NCI-H2107 (cell line): ENCODE data around the gene XRN2.
"Not testable (repeated sequence)": the region's sequence is repeated elsewhere in the genome, so short reads cannot be mapped to it uniquely, and the experiment has no call there.

Experiments
- DNase-seq: peaks from one replicate; lab custom pipeline; 2025; lab: John Stamatoyannopoulos, UW

The XRN2 gene

DNA sequence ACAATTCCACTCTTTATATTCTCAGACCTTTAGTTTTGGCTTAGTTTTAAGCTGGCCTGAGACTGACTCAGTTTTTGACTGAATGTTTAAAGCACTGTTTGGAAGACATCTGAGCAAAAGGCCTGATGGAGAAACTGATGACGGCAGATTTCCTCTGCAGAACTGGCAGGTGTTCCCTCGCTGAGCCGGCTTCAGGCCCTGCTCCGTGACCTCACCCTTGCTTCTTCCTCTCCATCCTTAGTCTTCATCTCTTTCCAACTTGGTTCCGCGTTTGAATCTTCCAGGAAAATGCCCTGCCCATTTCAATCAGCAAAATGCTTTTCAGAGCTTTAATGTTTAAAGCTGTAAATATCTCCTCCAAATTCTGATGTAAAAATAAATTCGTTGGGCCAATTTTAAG is 87.6 kb downstream of the XRN2 start:
- DNase-seq, result no peak

GRCh38 chr20:21391185-21391971 is 88.2 kb downstream of the XRN2 start:
- no peak for DNase-seq

DNA sequence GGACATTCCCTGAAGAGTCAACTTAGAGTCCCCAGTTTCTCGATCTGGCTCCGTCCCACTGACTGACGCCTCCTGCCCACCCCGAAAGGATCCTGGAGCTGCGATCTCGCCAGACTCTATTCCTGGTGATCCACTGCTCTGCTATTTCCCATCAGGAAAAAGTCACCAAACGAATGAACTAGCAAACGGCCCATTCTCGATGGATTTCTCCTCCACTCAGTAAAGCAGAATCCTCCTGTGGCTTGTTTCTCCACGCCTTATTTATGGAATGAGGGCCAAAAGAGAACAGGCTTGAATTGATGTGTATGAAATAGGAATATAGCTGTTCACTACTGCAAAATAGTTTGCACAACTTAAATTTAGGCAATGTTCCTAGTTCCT is 88.8 kb downstream of the XRN2 start:
- DNase-seq, result no peak

DNA sequence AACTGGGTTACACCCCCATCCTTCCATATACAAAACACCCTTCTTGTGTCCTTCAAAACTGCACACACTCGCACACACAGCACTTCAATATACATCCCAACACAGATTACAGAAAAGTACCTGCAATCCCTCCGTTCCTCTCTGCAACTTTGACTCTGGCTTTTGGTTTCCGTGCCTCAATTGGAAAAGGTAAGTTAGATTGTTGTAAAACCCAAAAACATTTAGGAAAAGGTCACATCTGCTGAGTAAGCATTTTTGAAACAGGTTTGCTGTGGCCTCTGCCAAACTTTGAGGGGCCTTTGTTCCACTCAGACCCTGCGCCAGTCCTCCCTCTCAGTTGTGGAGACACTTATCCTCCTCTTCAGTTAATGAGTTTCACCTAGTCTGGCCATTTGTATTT is 90.0 kb downstream of the XRN2 start:
- DNase-seq, result no peak

DNA sequence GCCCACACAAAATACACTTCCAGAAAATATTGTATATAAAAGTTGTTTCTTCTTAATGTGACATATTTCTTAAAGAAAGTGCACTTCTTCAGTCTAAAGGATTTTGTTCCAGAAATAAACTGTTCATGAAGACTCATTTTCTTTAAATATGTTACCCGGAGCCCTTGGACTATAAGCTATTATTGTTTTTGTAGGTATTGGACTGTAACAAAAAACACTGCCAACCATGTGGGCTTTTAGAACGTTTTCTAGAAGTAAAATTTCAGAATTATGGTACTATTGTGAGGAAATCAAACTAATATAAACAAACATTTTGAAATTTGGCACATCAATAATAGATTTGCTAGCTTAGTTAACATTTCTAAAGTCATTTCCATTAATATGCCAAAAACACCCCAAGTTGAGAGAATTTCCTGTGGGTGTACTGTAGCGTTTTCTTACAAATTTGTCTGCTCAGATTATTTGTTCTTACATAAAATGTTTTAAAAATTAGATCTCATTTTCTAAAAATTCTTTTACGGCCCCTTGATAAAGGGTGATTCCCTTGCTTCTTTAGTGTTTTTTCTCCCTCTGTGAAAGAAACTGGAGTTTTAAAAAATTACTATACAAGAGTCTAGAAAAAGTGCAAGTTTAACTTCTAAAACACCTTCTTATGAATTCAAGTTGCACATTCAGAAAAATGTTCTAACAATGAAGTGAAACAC is 90.8 kb downstream of the XRN2 start:
- no peak for DNase-seq

DNA sequence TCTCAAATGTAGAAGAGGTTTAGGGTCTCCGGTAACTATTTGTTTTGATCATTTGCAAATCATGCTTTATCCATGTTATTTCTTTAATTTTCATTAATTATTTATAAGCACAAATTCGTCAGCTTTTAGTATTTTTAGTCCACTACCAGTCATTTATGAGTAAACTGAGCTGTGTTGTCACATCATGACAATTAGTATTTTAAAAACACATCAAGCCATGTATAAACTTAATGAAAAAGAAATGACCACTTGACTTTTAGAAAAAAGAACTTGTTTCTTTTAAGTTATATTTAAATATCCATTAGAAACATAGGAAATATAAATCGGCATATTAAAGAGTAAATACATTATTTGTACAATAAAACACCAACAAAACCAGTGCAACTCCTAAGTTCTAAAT is 91.4 kb downstream of the XRN2 start:
- no peak for DNase-seq

- no peak for DNase-seq
Observed at GRCh38 chr20:21395051-21395665, 92.0 kb downstream of the XRN2 start.

DNA sequence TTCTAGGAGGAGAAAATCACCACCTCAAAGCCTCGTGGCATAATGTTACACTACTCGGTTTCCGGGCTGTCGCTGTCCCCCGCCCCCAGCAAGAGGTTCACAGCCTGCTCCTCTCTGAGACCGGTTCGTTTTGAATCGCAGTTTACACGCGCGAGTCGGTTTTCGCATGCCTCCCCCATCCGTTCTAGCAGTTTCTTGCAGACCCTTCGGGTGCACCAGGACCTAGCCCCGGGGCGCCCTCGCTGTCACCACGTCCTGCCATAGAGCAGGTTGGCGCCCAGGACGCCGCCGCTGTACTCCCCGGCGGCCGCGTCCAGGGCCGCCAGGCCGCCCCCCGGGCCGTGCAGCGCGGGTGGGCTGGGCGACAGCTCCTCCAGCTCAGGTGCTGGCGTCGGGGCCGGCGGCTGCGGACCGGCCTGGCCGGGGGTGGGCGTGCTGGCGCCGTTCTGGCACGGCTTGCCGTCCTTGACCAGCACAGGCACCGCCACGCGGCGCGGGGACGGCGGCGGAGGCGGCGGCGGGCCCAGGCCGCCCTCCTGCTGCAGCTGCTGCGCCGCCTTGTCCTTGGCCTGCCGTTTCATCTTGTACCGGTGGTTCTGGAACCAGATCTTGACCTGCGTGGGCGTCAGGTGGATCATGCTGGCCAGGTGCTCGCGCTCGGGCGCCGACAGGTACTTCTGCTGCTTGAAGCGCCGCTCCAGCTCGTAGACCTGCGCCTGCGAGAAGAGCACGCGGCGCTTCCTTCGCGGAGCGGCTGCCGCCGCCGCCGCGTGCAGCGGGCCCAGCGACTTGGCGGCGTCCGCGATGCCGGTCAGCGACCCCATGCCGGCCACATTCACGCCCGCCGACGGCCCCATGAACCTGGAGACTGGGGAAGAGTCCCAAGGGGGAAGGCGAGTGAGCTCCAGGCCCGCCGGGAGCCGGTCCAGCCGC is 92.8 kb downstream of the XRN2 start:
- no peak for DNase-seq

- no peak for DNase-seq
Observed at GRCh38 chr20:21396599-21397340, 93.6 kb downstream of the XRN2 start.

- DNase-seq, result no peak
Observed at GRCh38 chr20:21397341-21398108, 94.4 kb downstream of the XRN2 start, which contains the start of gene NKX2-4. NKX2-4 (minus strand) TSS chr20:21397526; CDS start chr20:21397399, 127 bp downstream.

GRCh38 chr20:21398109-21399004 is 95.2 kb downstream of the XRN2 start:
- no peak for DNase-seq

- no peak for DNase-seq
Observed at GRCh38 chr20:21399005-21399475, 95.9 kb downstream of the XRN2 start.

- DNase-seq, result no peak
Observed at GRCh38 chr20:21411725-21412124, 108.6 kb downstream of the XRN2 start.

DNA sequence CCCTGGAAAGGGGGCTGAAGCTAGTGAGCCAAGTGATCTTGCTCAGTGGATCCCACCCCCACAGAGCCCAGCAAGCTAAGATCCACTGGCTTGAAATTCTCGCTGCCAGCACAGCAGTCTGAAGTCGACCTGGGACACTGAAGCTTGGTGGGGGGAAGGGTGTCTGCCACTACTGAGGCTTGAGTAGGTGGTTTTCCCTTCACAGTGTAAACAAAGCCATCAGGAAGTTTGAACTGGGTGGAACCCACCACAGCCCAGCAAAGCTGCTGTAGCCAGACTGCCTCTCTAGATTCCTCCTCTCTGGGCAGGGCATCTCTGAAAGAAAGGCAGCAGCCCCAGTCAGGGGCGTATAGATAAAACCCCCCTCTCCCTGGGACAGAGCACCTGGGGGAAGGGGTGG is 110.9 kb downstream of the XRN2 start:
- DNase-seq, result not testable (repeated sequence)

DNA sequence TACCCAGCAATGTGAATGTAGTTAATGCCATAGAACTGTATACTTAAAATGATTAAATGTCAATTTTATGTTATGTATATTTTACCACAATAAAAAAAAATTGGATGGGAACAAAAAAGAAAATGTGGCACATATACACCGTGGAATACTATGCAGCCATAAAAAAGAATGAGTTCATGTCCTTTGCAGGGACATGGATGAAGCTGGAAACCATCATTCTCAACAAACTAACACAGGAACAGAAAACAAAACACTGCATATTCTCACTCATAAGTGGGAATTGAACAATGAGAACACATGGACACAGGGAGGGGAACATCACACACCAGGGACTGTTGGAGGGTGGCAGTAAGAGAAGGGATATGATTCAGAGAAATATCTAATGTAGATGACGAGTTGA is 116.0 kb downstream of the XRN2 start:
- DNase-seq, result not testable (repeated sequence)

DNA sequence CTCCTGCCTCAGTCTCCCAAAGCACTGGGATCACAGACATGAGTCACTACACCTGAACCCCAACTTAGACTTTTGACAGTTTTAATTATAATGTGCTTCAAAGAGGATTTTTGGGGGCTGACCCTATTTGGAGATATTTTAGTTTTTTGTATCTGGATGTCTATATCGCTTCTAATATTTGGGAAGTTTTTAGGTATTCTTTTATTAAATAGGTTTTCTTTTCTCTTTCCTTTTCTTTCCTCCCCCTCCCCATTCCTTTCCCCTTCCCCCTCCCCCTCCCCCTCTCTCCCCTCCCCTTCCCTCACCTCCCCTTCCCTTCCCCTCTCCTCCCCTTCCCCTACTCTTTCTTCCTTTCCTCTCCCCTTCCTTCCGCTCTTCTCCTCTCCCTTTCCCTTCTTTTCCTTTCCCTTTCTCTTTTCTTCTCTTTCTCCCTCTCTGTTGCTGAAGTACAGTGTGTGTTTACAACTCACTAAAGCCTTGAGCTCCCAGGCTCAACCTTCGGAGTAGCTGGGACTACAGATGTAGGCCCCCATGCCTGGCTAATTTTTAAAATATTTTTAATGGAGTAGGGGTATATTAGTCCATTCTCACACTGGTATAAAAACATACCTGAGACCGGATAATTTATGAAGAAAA is 118.6 kb downstream of the XRN2 start:
- no peak for DNase-seq

GRCh38 chr20:21423712-21424111 is 120.6 kb downstream of the XRN2 start:
- not testable (repeated sequence) for DNase-seq

- no peak for DNase-seq
Observed at GRCh38 chr20:21424846-21425245, 121.7 kb downstream of the XRN2 start.

GRCh38 chr20:21430020-21430419 is 126.9 kb downstream of the XRN2 start:
- no peak for DNase-seq
